Head of caudate nucleus (tissue), 42 donors: Measurements from ENCODE around the gene OR9Q1.
"Not testable (repeated sequence)": the region's sequence is repeated elsewhere in the genome, so short reads cannot be mapped to it uniquely, and the experiment has no call there.

Experiments
- DNase-seq, 42 donors: peaks; one replicate each; pipeline versions ENCODE4 v3.0.0 to v3.0.0-alpha.2; 2020 to 2021; ENCODE audit warnings: mixed read lengths in 7 of 42
- intact Hi-C: fragments of 100-400 bp; cut with DNase I; formaldehyde crosslinking; loops from one replicate; pipeline ENCODE4 v1.15.0; 2022

Gene OR9Q1, protein sequence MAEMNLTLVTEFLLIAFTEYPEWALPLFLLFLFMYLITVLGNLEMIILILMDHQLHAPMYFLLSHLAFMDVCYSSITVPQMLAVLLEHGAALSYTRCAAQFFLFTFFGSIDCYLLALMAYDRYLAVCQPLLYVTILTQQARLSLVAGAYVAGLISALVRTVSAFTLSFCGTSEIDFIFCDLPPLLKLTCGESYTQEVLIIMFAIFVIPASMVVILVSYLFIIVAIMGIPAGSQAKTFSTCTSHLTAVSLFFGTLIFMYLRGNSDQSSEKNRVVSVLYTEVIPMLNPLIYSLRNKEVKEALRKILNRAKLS

DNA sequence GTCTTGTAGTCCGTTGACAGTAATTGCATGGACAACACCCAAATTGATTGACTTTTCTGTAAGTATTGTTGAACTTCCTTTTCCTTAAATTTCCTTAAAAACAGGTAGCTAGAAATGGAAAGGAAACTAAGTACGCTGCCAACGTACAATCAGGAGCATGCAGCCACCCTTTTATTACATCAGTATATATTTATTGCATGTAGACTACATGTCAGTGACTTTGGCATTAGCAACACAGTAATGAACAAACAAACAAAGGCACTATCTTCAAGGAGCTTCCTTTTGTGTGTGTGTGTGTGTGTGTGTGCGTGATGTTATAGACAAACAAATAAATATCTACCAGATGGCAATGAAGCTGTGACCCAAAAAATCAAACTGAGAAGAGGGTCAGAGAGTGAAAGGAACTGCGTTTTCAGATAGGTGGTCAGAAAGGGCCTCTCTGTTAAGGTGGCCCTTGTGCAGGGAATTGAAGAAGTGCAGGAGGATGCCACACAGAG is at the start of gene OR9Q1:
TSS of gene OR9Q1 (plus strand) at position 447 of the 497 bp plus-strand sequence. CDS start 155,564 bp downstream, outside the sequence.
- no peak for DNase-seq
- intact Hi-C loops = no loop called here

DNA sequence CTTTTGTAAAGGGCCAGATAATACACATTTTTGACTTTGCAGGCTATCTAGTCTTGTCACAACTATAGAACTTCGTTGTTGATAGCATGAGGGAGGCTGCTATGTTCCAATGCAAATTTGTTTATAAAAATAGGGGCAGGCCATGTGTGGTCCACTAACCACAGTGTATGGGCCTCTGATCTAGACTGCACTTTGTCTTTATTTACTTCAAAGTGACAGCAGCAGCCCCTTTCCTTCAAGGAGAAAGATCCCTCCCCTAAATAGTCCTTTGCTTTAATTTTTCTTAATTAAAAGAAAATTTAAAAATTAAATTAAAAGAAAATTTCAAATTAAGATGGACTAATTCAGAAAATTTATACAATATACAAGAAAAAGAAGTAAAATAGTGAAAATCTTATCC is 49.5 kb upstream of the OR9Q1 start:
- DNase-seq = no peak
- intact Hi-C loops = no loop called here

DNA sequence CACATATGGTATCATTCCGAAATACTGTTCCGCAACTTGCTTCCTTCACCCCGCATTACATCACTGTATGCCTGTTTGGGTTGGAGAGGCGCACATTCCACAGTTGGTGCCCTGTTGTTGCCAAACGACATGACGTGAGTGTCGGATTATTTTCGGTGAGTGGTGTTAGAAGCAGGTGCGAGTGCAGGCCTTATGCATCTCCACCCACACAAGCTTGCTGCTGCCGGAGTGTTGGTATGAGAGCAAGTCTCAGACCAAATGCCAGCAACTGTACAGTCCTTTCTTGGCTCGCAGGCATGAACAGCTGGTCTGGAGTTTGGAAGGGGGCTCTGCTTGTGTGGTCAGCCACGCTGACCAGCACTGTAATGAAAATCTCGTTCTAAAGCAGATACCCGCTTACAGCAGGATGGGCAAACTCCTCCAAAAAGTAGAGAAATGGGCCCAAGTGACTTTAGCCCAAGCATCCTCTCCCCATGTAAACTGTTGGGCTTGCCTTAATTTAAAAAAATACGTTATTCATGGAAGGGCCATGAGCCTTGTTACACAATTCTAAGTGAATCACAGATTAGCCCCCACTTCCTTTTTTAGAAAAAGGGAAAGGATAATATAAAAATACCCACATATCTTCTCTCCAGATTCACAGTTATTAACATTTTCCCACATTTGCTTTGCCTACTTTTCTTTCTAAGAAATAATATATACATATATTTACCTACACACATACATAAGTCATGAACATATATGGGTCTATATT is 48.7 kb upstream of the OR9Q1 start:
- peak in 3 of 42 donors; percentile 9 to 17 (median 14) for DNase-seq
- intact Hi-C loops = loop anchor here (5.0 kb wide), 1 partner anchor 52 kb away; no protein-coding TSS in a partner anchor

DNA sequence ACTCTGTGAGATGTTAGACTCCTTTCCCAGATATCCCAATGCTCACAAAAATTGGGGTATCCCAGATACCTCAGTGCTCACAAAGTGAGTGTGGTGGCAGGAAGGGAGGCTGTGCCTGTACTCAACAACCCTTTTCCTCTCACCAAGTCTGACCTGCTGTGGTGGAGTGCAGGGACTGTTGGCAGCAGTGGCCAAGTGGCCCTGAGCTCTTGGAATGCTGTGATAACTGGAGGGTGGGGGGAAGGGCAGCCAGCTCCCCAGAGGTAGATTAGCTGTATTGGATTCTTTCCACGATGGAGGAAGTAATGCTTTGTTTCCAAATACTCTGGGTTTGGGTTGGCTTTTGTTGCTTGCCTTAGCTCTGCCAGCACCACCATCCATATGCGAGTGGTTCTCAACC is 46.0 kb upstream of the OR9Q1 start:
- DNase-seq = no peak

DNA sequence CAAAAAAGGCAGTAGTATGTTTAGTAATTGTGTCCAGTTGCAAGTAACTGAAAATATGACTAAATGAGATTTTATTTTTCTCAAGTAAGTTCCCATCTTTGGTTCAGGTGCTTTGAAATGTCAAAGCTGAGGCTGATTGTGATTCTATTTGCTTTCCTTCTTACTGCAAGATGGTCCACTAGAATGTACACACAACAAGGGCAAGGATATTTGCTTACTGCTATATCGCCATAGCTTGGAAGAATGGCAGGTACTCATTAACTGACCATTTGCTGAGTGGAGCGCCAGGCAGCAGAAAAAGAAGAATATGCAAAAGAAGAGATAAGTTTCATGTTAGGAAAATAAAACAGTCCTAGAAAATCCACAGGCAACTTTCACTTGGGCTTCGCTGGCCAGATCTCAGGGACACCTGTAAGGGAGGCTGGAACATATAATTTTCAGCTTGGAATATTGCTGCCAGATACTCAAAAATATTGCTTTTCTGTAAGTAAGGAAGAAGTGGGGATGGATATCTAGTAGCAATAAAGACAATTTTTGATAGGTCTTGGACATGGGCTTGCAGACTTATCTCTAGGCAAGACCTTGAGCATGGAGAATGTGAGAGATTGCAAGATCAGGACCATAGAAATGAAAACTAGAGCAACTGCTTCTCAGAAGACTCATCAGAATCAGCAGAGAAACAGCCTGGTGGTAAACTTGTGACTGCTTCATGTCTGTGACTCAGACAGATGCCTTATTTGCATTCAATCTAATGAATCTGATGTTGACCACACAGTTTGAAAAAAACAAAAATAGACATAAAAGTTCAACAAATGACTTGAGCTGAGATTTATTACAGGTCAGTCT is 44.8 kb upstream of the OR9Q1 start:
- no peak for DNase-seq
- intact Hi-C loops = loop anchor here (5.0 kb wide), 1 partner anchor 48 kb away; no protein-coding TSS in a partner anchor

More for the DNA sequence above, 46.0 kb upstream of the OR9Q1 start:
- intact Hi-C loops = loop anchor here (5.0 kb wide), 1 partner anchor 50 kb away; no protein-coding TSS in a partner anchor

DNA sequence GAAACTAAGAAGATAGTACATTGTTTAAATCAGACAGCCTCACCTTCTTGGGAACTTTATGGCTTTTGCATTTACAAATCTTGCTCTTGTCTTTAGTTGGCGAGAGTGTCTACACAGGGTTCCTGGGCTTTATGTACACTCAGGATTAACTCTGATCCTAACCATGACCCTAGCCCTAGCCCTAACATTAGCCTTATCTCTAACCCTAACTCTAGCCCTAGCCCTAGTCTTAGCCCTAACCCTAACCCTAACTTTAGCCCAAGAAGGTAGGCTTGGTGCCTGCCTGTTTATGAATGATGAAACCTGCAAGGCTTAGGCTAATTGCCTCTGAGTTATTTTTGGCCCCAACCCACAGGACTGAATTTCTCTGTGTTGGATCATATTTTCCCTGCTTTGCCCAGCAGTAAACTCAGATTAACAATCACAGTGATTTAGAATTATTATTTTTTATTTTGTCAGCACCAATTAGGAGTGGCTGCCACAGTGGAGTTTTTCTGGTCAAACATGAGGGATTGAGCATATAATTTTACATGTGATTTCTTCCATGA is 44.1 kb upstream of the OR9Q1 start:
- DNase-seq = no peak
- intact Hi-C loops = loop anchor here (5.0 kb wide), 1 partner anchor 48 kb away; no protein-coding TSS in a partner anchor

DNA sequence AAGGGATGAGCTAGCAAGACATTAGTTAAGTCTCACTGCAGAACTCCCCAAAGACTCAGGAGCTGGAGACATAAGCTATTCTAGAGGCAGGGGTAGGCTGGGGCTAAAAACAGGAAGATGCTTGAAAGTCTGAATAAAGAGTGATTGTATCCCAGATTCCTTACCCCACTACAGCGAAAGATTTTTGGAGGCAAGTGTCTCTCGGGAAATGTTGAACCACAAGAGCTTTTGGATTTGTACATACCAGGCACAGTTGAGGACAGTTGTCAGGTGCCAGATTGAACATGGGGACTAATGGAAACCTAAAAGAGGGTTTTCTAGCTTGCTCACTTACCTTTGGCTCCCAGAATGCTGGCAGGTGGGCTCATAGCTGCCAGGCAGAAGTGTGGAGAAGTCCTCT is 43.5 kb upstream of the OR9Q1 start:
- intact Hi-C loops = no loop called here
- DNase-seq = no peak

DNA sequence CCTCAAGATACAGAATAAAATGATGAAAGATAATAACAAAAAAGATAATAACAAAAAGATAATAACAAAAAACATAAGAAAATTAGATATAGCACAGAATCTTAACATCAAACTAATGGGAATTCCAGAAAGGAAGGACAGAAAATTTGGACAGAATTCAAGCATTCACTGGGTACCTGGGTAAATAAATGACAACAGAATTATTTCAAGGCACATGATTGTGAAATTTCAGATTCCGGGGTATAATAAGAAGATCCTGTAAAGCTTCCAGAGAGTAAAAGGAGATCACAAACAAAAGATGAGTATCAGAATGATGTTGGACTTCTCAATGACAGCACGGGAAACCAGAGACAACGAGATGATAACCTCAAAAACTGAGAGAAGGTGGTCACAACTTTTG is 42.1 kb upstream of the OR9Q1 start:
- intact Hi-C loops = no loop called here
- DNase-seq = no peak

DNA sequence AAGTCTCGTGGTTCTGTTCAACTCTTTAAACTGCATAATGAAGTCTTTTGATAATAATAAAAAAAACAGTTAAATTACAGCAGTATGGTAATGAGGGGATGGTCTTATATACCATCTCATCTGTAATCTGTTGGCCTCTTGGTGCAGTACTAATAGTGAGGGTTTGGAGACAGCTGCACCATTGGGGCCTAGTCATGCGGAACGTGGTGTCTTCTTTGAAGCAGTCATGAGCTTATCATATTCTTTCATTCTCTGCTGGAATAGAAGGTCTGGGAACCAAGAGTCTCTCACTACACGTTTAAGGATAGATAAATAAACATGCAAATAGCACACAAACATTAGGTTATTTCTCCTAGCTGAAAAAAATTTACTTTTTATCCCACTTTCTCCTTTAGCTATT is 40.9 kb upstream of the OR9Q1 start:
- intact Hi-C loops = no loop called here
- no peak for DNase-seq

DNA sequence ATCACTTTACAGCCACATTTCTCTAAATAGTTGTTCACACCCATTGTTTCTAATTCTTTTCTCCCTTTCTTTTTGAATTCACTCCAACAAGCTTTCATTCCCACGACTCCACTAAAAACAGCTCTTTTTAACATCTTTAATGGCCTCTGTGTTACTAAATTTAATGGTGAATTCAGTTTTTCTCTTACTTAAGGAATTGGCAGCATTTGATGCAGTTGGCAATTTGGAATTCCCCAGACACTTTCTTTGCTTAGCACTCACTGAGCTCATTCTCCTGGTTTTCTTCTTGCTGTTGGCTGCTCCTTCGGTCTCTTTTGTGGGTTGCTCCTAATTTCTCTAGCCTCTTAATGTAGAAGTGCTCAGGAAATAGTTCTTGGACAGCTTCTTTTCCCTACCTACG is 40.5 kb upstream of the OR9Q1 start:
- peak in 4 of 42 donors; percentile 2 to 18 (median 11) for DNase-seq
- intact Hi-C loops = no loop called here

DNA sequence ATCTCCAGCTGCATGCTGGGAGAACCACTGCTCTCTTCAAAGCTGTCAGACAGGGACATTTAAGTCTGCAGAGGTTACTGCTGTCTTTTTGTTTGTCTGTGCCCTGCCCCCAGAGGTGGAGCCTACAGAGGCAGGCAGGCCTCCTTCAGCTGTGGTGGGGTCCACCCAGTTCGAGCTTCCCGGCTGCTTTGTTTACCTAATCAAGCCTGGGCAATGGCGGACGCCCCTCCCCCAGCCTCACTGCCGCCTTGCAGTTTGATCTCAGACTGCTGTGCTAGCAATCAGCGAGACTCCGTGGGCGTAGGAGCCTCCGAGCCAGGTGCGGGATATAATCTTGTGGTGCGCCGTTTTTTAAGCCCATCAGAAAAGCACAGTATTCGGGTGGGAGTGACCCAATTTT is 24.2 kb upstream of the OR9Q1 start:
- intact Hi-C loops, DNase-seq: not testable (repeated sequence)

DNA sequence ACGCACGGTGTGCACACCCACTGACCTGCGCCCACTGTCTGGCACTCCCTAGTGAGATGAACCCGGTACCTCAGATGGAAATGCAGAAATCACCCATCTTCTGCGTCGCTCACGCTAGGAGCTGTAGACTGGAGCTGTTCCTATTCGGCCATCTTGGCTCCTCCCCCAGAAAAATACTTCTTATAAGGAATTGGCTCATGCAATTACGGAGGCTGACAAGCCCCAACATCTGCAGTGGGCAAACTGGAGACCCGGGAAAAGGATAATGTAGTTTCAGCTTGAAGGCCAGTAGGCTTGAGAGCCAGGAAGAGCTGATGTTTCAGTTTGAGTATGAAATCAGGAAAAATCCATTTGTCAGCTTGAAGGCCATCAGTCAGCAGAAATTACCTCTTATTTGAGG is 23.7 kb upstream of the OR9Q1 start:
- DNase-seq, intact Hi-C loops: not testable (repeated sequence)

DNA sequence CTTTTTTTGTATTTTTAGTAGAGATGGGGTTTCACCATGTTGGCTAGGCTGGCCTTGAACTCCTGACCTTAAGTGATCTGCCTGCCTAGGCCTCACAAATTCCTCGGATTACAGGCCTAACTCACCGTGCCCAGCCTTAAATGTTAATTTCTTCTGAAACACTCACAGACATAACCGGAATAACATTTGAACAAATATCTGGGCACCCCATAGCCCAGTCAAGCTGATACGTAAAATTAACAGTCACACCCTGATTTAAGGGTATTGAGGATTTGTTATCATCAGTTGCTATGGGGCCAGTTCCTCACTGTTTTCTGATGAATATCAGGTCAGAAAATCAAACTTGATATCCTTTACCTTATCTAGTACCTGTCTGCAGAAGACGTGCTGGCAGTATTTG is 23.0 kb upstream of the OR9Q1 start:
- no peak for DNase-seq
- intact Hi-C loops = no loop called here

DNA sequence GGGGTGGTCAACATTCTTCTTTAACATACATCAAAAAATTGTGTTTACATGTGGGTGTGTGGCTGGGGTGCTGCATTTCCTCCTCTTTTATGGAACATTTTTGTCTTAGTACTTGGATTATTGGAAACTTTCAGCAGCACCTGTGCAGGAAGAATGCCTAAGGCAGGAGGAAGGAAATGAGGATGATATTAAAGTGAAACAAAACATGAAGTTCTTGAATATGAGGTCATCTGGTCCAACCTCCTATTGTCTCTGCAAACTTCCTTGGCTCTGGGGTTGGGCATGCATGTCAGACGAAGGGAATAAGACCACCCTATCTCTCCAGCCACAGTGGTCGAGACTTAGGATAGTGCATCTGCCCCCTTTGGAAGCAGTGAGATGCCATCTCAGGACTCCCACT is 20.6 kb upstream of the OR9Q1 start:
- intact Hi-C loops = no loop called here
- no peak for DNase-seq

DNA sequence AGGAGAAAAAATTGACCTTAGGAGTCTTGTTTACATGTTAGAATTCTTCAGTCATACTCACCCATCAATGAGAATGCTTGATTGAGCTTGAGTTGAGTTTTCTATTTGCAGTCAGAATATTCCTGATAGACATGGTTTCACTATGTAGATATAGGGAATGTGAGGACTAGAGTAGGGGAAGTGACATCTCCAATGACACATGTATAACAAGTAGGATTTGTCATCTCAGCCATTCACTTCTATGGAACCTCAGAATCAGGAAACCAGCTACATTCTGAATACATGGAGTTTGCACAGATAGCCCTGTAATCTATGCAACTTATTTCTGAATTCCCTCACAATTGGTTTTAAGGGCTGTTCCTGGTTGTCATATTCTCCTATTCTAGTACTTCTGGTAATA is 20.1 kb upstream of the OR9Q1 start:
- intact Hi-C loops = no loop called here
- no peak for DNase-seq

DNA sequence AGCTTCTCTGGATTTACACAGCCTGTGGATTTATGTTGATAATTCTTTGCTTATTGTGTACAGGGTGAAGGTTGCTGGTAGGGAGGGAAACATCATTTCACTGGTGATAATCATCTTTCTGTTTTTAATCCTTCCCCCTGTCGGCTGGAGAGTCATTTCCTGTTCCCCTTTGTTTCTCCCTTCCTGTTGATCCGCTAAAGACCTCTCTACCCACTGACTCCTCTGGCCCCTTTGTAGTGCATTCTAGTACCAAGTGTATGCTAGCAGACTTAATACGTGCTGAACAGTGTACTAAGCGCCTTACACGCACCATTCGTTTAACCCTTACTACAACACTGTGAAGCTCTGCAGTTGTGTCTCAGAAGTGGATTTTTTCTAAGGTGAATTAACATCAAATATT is 19.0 kb upstream of the OR9Q1 start:
- intact Hi-C loops = no loop called here
- DNase-seq = no peak

DNA sequence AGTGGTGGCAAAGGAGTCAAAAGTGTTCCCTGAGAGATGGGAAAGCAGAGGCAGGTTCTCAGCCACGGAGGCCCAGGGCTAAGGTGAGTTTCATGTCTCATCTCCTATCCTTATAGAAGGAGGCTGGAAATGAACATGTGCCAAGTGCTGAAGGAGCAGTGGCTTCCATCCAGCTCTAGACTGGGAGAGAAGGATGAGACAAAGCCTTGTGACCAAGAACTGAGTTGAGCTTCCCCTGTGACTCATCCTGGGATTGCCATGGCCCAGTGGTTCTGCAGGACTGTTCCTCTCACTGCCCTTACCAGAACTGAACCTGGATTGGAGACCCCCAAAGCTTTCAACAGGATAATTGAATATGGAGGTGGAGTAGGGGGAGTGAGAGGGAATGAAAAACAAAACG is 16.7 kb upstream of the OR9Q1 start:
- intact Hi-C loops = no loop called here
- no peak for DNase-seq

DNA sequence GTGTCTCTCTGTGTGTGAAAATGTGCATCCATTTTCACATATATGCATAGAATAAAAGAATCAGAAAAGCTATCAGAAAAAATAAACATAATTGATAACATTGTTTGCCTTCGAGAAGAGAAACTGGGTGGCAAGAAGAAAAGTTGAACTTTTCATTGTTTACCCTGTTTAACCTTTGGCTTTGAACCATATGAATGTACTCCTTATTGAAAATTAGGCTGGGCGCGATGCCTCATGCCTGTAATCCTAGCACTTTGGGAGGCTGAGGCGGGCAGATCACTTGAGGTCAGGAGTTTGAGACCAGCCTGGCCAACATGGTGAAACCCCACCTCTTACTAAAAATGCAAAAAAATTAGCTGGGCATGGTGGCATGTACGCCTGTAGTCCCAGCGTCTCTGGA is 11.9 kb upstream of the OR9Q1 start:
- intact Hi-C loops = no loop called here
- no peak for DNase-seq

DNA sequence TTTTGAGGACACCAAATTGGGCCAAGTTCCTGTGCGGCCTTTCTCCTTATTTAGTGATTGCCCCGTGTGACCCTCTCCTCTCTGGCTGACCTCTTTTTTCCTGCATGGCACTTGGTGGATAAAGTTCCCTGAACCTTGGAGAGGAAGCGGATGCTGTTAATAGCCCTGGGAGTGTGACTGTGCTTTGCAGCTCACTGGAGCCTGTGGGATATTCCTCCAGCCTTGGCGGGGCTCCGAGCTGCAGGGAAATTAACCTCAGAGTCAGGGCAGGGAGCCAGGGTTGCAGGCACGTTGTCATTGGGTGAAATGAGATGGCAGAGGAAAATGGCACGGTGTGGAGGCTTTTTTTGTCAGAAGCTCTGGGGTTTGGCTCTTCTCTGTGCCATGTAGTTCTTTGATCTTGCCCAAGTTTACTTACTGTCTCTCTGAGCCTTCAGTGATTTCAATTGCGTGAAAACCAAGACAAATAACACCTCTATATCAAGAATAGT is 965 bp downstream of the OR9Q1 start:
- DNase-seq = peak in 7 of 42 donors; percentile 2 to 30 (median 5)
- intact Hi-C loops = loop anchor here (5.0 kb wide), 1 partner anchor 47 kb away; no protein-coding TSS in a partner anchor
